NCI-H2107 treated with DMSO at 0.1 percent for 48 hours (cell line): Measurements from ENCODE around the gene FAR1.

Experiments used
- DNase-seq: peaks from one replicate; lab custom pipeline; 2025; ENCODE audit not compliant: unreplicated experiment; lab: John Stamatoyannopoulos, UW

Gene FAR1

GRCh38 chr11:13669544-13670488, 1.3 kb downstream of the FAR1 start:
- no peak for DNase-seq

GRCh38 chr11:13672576-13673210, 4.2 kb downstream of the FAR1 start:
- no peak for DNase-seq

GRCh38 chr11:13674799-13675509, 6.5 kb downstream of the FAR1 start:
- no peak for DNase-seq

- DNase-seq = no peak
Measured at GRCh38 chr11:13676576-13676975, 8.1 kb downstream of the FAR1 start.

GRCh38 chr11:13679768-13680167, 11.3 kb downstream of the FAR1 start:
- DNase-seq = no peak

GRCh38 chr11:13680501-13681264, 12.2 kb downstream of the FAR1 start:
- no peak for DNase-seq

- no peak for DNase-seq
Measured at GRCh38 chr11:13681446-13681845, 13.0 kb downstream of the FAR1 start.

GRCh38 chr11:13682212-13682611, 13.7 kb downstream of the FAR1 start:
- DNase-seq = no peak

- no peak for DNase-seq
Measured at GRCh38 chr11:13685461-13686108, 17.1 kb downstream of the FAR1 start.

GRCh38 chr11:13686776-13687175, 18.3 kb downstream of the FAR1 start:
- no peak for DNase-seq

GRCh38 chr11:13687271-13687670, 18.8 kb downstream of the FAR1 start:
- DNase-seq = no peak

- DNase-seq = no peak
Measured at GRCh38 chr11:13691286-13691899, 22.9 kb downstream of the FAR1 start.

- no peak for DNase-seq
Measured at GRCh38 chr11:13692172-13692571, 23.7 kb downstream of the FAR1 start.

GRCh38 chr11:13694115-13694514, 25.6 kb downstream of the FAR1 start:
- DNase-seq = peak; percentile 60

GRCh38 chr11:13695886-13696285, 27.4 kb downstream of the FAR1 start:
- DNase-seq = no peak

GRCh38 chr11:13697710-13698109, 29.2 kb downstream of the FAR1 start:
- no peak for DNase-seq

- no peak for DNase-seq
Measured at GRCh38 chr11:13698132-13698531, 29.7 kb downstream of the FAR1 start.

- no peak for DNase-seq
Measured at GRCh38 chr11:13699041-13699440, 30.6 kb downstream of the FAR1 start.

GRCh38 chr11:13699870-13700269, 31.4 kb downstream of the FAR1 start:
- DNase-seq = no peak

- DNase-seq = no peak
Measured at GRCh38 chr11:13701506-13701905, 33.0 kb downstream of the FAR1 start.
